GM23338 (cell line): ENCODE measurements around the gene SLC2A2.

Source experiments
- CTCF ChIP-seq, 2 experiments: fragments of 200-600 bp in 1 of 2; sonication (generic) in 1 of 2; conservative IDR thresholded peaks; 2 replicates each; pipeline versions ENCODE4 v1.5.1 to v1.6.1; 2016 to 2017; ENCODE audit warnings: antibody characterized with exemption in 2 of 2, low read depth in 2 of 2, mild to moderate bottlenecking in 2 of 2, moderate library complexity in 1 of 2
- REST ChIP-seq: IDR thresholded peaks from one replicate; pipeline ENCODE4 v1.6.1; 2018; ENCODE audit warnings: antibody characterized with exemption; ENCODE audit not compliant: unreplicated experiment

GRCh38 chr3:171066206-171066605 lies 39.7 kb upstream of the SLC2A2 start:
- TF ChIP-seq REST (no peak), CTCF (conservative IDR thresholded peaks at IDR 0.05; ENCODE audit: low read depth in 2 of 2) (no peak)
